CD4-positive, alpha-beta T cell treated with Interleukin-17A for 4 hours (primary cell): Measurements from ENCODE around the gene ARFGAP2.
A peak's percentile ranks its signal among the peaks of the same experiment; 100 is the strongest.
"Not testable (repeated sequence)": the region's sequence is repeated elsewhere in the genome, so short reads cannot be mapped to it uniquely, and the experiment has no call there.

Experiments
- DNase-seq: peaks from one replicate; pipeline ENCODE4 v3.0.0-alpha.2; 2020; ENCODE audit warnings: mixed read lengths

The ARFGAP2 gene

GRCh38 chr11:47176328-47177228 is at the start of gene ARFGAP2:
Gene ARFGAP2 (minus strand): TSS chr11:47176879. CDS start chr11:47176853, 26 bp downstream.
- peak; percentile 97 for DNase-seq

DNA sequence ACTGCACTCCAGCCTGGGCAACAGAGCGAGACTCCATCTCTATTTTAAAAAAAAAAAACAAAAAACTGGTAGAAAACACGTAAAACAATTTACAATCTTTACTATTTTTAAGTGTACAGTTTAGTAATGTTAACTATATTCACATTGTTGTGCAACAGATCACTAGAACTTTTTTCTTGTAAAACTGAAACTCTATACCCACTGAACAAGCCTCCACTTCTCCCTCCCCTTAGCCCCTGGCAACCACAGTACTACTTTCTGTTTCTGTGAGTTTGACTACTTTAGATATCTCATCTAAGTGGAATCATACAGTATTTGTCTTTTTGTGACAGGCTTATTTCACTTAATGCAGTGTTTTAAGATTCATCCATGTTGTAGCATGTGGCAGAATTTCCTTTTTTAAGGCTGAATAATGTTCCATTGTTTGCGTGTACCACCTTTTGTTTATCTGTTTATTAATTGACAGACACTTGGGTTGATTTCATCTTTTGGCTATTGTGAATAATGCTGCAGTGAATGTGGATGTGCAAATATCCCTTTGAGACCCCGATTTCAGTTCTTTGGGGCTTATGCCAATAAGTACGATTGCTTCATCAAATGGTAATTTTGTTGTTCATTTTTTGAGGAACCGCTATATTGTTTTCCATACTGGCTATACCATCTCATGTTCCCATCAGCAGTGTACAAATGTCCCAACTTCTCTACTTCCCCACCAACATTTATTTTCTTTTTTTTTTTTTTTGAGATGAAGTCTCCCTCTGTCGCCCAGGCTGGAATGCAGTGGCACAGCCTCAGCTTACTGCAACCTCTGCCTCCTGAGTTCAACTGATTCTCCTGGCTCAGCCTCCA is 49.1 kb upstream of the ARFGAP2 start:
- DNase-seq, result no peak

- DNase-seq, result no peak
Measured at GRCh38 chr11:47222696-47223095, 46.0 kb upstream of the ARFGAP2 start.

- DNase-seq, result no peak
Measured at GRCh38 chr11:47220401-47220821, 43.7 kb upstream of the ARFGAP2 start.

GRCh38 chr11:47216121-47216798 is 39.6 kb upstream of the ARFGAP2 start:
- peak; percentile 72 for DNase-seq

DNA sequence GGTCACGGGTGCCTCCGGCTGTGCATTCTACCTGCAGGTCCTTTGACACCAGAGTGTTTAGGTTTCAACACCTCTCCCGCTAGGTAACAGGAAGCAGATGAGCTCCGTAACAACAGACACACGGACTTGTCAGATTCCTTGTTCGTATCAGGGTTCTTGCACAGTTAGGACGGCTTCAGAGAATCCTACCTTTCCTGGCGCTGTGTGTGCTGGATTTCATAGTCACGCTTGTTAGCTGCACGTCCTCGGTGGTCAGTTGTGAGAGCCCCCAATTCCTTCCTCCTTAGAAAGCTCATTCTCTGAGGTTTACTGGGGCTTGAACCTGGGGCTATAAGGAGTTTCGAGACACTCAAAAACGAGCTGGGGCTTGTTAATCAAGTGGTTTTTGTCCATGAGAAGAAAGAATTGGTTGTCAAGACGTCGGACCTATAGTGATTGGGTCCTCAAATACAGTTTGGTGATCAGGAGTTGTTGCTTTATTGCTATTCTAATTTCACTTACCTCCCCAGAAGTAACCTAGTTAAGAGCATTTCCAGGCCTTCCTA is 38.8 kb upstream of the ARFGAP2 start:
- no peak for DNase-seq

- DNase-seq, result peak; percentile 89
Measured at GRCh38 chr11:47213950-47214565, 37.4 kb upstream of the ARFGAP2 start.

- DNase-seq, result no peak
Measured at GRCh38 chr11:47212938-47213337, 36.3 kb upstream of the ARFGAP2 start.

GRCh38 chr11:47208628-47209027 is 31.9 kb upstream of the ARFGAP2 start:
- DNase-seq, result no peak

GRCh38 chr11:47208008-47208552 is 31.4 kb upstream of the ARFGAP2 start:
- not testable (repeated sequence) for DNase-seq

DNA sequence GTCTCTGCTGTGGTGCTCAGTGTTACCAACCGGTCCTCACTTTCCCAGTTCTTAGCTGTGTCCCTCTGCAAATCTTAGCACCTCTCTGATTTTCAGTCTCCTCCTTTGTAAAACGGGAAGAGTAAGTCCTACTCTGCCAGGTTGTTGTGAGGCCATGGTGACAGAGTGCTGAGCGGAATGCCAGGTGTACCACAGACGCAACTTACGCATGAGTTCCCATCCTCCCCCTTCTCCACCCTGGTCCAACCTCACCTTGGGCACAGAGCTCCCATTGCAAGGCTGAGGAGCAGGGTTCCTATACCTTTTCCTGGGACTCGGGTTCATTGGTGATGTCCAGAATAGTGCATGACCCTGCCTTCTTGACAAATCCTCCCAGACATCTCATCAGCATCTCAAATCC is 30.8 kb upstream of the ARFGAP2 start:
- DNase-seq, result no peak

- not testable (repeated sequence) for DNase-seq
Measured at GRCh38 chr11:47206577-47206976, 29.9 kb upstream of the ARFGAP2 start.

DNA sequence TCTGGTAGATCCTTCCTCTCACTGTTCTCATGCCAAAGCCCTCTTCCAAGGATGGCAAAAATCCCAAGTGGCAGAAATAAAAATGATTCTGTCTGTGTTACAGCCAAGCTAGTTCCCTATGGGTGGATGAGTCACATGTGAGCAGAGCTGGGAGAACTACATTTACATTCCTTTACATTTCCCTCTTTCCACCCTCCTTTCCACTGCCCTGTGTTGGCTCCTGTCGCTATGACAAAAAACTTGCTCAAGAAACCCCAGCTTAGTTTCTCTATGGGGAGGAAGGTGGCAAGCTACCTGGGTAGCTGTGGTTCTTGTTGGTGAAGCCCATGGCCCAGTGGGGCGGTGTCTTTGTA is 27.9 kb upstream of the ARFGAP2 start:
- no peak for DNase-seq

- DNase-seq, result no peak
Measured at GRCh38 chr11:47202576-47202975, 25.9 kb upstream of the ARFGAP2 start.

DNA sequence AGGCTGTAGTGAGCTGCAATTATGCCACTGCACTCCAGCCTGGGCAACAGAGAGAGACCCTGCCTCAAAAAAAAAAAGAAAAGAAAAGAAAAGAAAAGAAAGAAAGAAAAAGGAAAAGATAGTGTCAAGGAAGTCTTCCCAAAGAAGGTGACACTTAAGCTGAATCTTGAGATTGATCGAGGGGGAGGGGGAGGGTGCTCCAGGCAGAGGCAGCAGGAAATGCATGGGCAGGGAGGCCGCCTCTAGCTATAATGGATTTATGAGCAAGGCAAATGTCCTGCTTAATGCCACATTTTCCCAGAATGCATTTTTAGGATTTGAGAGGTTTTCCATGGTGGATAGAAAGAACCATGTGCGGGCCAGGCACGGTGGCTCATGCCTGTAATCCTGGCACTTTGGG is 24.3 kb upstream of the ARFGAP2 start:
- DNase-seq, result no peak

DNA sequence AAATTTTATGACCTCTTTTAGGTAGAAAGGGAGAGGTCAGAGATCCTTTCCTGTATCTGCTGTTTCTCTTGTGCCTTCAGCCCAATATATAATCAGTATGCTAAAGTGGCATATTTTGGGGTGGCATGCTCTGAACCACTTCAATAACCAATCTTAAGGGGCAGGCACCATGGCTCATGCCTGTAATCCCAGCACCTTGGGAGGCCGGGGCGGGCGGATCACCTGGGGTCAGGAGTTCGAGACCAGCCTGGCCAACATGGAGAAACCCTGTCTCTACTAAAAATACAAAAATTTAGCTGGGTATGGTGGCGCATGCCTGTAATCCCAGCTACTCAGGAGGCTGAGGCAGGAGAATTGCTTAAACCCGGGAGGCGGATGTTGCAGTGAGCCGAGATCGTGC is 21.5 kb upstream of the ARFGAP2 start:
- not testable (repeated sequence) for DNase-seq

DNA sequence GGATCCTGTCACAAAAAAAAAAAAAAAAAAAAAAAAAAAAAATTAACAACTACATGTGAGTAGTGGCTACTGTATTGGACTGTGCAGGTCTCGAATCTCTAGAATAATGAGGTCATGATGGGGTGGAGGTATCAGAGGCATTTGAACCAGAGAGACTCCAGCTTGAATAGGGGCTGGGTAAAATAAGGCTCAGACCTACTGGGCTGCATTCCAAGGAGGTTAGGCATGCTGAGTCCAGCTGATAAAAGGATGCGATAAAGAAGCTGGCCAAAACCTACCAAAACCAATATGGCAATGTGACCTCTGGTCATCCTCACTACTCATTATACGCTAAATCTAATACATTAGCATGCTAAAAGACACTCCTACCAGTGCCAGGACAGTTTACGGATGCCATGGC is 15.4 kb upstream of the ARFGAP2 start:
- DNase-seq, result no peak

GRCh38 chr11:47191137-47191536 is 14.5 kb upstream of the ARFGAP2 start:
- DNase-seq, result not testable (repeated sequence)

GRCh38 chr11:47189100-47189834 is 12.6 kb upstream of the ARFGAP2 start:
- no peak for DNase-seq

DNA sequence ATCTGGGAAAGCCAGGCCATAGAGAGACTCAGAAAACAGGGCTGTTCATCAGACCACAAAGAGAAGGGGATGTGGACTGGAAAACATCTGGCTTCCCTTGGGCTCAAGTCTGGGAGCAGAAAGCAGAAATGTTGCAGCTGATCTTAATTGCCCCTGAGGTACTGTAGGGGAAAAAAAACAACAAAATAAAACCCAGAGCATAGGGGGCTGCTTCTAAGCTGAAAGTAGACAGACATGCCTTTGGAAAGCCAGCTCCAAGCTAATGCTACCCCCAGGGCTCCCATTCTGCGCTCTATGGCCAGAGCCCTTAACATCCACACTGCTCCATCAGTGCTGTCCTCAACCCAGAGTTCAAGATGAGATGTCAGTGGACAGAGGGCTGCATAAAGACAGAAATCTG is 11.6 kb upstream of the ARFGAP2 start:
- DNase-seq, result no peak

- DNase-seq, result no peak
Measured at GRCh38 chr11:47187723-47188122, 11.0 kb upstream of the ARFGAP2 start.
